Astrocyte of the cerebellum (primary cell): Measurements from ENCODE around the gene FKBP1A.

Experiments
- DNase-seq: peaks from one replicate; pipeline ENCODE4 v3.0.0-alpha.2; 2011; ENCODE audit warnings: low read depth
- H3K4me3 ChIP-seq: 2 replicates; pipeline ENCODE4 v1.5.1; 2011; ENCODE audit warnings: mild to moderate bottlenecking, low read depth, low read length, moderate library complexity
- CTCF ChIP-seq: IDR thresholded peaks from 2 replicates; pipeline ENCODE4 v1.5.1; 2012; ENCODE audit warnings: low read length, low read depth, moderate library complexity, mild to moderate bottlenecking; ENCODE audit errors: missing control alignments
- in situ Hi-C: cut with HindIII; loops from 2 replicates; pipeline ENCODE4 v1.10.0; 2017; ENCODE audit warnings: low sequenced_read_pairs

Gene FKBP1A

GRCh38 chr20:1322511-1323245 lies 70.2 kb downstream of the FKBP1A start:
- TF ChIP-seq CTCF: no peak
- in situ Hi-C loops: loop anchor here (5.0 kb wide), 1 partner anchor 115 kb away; no protein-coding TSS in a partner anchor
- H3K4me3 ChIP-seq: no peak overlapping the region
- peak; percentile 60 for DNase-seq

GRCh38 chr20:1321654-1321939 lies 71.3 kb downstream of the FKBP1A start:
- in situ Hi-C loops: loop anchor here (5.0 kb wide), 1 partner anchor 116 kb away; no protein-coding TSS in a partner anchor
- H3K4me3 ChIP-seq: no peak overlapping the region
- no peak for DNase-seq
- TF ChIP-seq CTCF: no peak

GRCh38 chr20:1320902-1321653 lies 71.8 kb downstream of the FKBP1A start:
- in situ Hi-C loops: loop anchor here (5.0 kb wide), 1 partner anchor 116 kb away; no protein-coding TSS in a partner anchor
- DNase-seq: no peak
- no peak for TF ChIP-seq CTCF
- H3K4me3 ChIP-seq: no peak overlapping the region

- in situ Hi-C loops: loop anchor here (5.0 kb wide), 1 partner anchor 117 kb away; no protein-coding TSS in a partner anchor
- DNase-seq: no peak
- no peak for TF ChIP-seq CTCF
- no peak overlapping the region for H3K4me3 ChIP-seq
Measured at GRCh38 chr20:1320016-1320415, 72.8 kb downstream of the FKBP1A start.

GRCh38 chr20:1319462-1319861 lies 73.4 kb downstream of the FKBP1A start:
- in situ Hi-C loops: no loop called here
- no peak overlapping the region for H3K4me3 ChIP-seq

GRCh38 chr20:1319051-1319450 lies 73.8 kb downstream of the FKBP1A start:
- no peak for TF ChIP-seq CTCF
- DNase-seq: no peak
- no peak overlapping the region for H3K4me3 ChIP-seq
- in situ Hi-C loops: no loop called here

More at GRCh38 chr20:1319462-1319861, 73.4 kb downstream of the FKBP1A start:
- TF ChIP-seq CTCF: no peak
- no peak for DNase-seq
